SK-N-SH treated with all-trans-retinoic acid at 6 μM for 48 hours (cell line): ENCODE measurements around the gene APBB1.

Experiments
- ATAC-seq: fragments of 200-7000 bp; cut with Tn5 transposase; 3 replicates; pipeline ENCODE4 v1.9.1; 2020; ENCODE audit warnings: mild to moderate bottlenecking, moderate library complexity
- BACH2 ChIP-seq: fragments of 250-450 bp; sonication (Bioruptor Pico); IDR thresholded peaks from 2 replicates; pipeline ENCODE4 v1.9.0; 2021; ENCODE audit warnings: mild to moderate bottlenecking, borderline replicate concordance
- CREB5 ChIP-seq: fragments of 250-450 bp; sonication (Bioruptor Pico); IDR thresholded peaks from 2 replicates; pipeline ENCODE4 v1.5.1; 2020; ENCODE audit warnings: low read depth, mild to moderate bottlenecking, moderate library complexity
- ESRRG ChIP-seq: fragments of 250-450 bp; sonication (Bioruptor Pico); IDR thresholded peaks from 2 replicates; pipeline ENCODE4 v1.6.1; 2021; ENCODE audit warnings: mild to moderate bottlenecking
- GLIS3 ChIP-seq: fragments of 250-450 bp; sonication (Bioruptor Pico); IDR thresholded peaks from 2 replicates; pipeline ENCODE4 v1.5.0; 2020; ENCODE audit warnings: mild to moderate bottlenecking, moderate library complexity
- ISL1 ChIP-seq: fragments of 250-450 bp; sonication (Bioruptor Pico); IDR thresholded peaks from 2 replicates; pipeline ENCODE4 v2.1.2; 2022; ENCODE audit warnings: mild to moderate bottlenecking, moderate library complexity
- OSR1 ChIP-seq: fragments of 250-450 bp; sonication (Bioruptor Pico); IDR thresholded peaks from 2 replicates; pipeline ENCODE4 v1.8.0; 2022; ENCODE audit warnings: moderate library complexity, mild to moderate bottlenecking, inconsistent platforms
- PATZ1 ChIP-seq: fragments of 250-450 bp; sonication (Bioruptor Pico); IDR thresholded peaks from 2 replicates; pipeline ENCODE4 v1.8.0; 2020; ENCODE audit warnings: mild to moderate bottlenecking, moderate library complexity, borderline replicate concordance
- PPARA ChIP-seq: fragments of 250-450 bp; sonication (Bioruptor Pico); IDR thresholded peaks from 2 replicates; pipeline ENCODE4 v1.5.0; 2020; ENCODE audit warnings: mild to moderate bottlenecking, borderline replicate concordance
- RARB ChIP-seq: fragments of 250-450 bp; sonication (Bioruptor Pico); IDR thresholded peaks from 2 replicates; pipeline ENCODE4 v1.8.0; 2021; ENCODE audit warnings: mild to moderate bottlenecking, moderate library complexity
- SNAI2 ChIP-seq: fragments of 250-450 bp; sonication (Bioruptor Pico); IDR thresholded peaks from 2 replicates; pipeline ENCODE4 v1.5.0; 2020; ENCODE audit warnings: mild to moderate bottlenecking, moderate library complexity
- TCF4 ChIP-seq: fragments of 250-450 bp; sonication (Bioruptor Pico); IDR thresholded peaks from 2 replicates; pipeline ENCODE4 v1.8.0; 2021; ENCODE audit warnings: mild to moderate bottlenecking, moderate library complexity, borderline replicate concordance
- TOX ChIP-seq: fragments of 250-450 bp; sonication (Bioruptor Pico); IDR thresholded peaks from 2 replicates; pipeline ENCODE4 v1.8.0; 2021; ENCODE audit warnings: mild to moderate bottlenecking, moderate library complexity, borderline replicate concordance
- ZC3H10 ChIP-seq: fragments of 250-450 bp; sonication (Bioruptor Pico); IDR thresholded peaks from 2 replicates; pipeline ENCODE4 v1.5.1; 2021; ENCODE audit warnings: mild to moderate bottlenecking, moderate library complexity
- ZFP3 ChIP-seq: fragments of 250-450 bp; sonication (Bioruptor Pico); IDR thresholded peaks from 2 replicates; pipeline ENCODE4 v1.5.0; 2020; ENCODE audit warnings: mild to moderate bottlenecking, moderate library complexity
- ZNF565 ChIP-seq: fragments of 450-650 bp; formaldehyde crosslinking; conservative IDR thresholded peaks from 2 replicates; pipeline ENCODE4 v1.5.0; 2020; ENCODE audit warnings: low read depth, mild to moderate bottlenecking, moderate library complexity
- ZNF70 ChIP-seq: fragments of 450-650 bp; formaldehyde crosslinking; IDR thresholded peaks from 2 replicates; pipeline ENCODE4 v1.5.0; 2020; ENCODE audit warnings: mild to moderate bottlenecking, moderate library complexity
- ZNF8 ChIP-seq: fragments of 450-650 bp; formaldehyde crosslinking; IDR thresholded peaks from 2 replicates; pipeline ENCODE4 v1.5.0; 2020; ENCODE audit warnings: mild to moderate bottlenecking, moderate library complexity
- TF ChIP-seq, protein P1 (sequence below): fragments of 250-450 bp; sonication (Bioruptor Pico); IDR thresholded peaks from 2 replicates; pipeline ENCODE4 v1.8.0; 2021; ENCODE audit warnings: low read depth, mild to moderate bottlenecking, moderate library complexity, borderline replicate concordance
- TF ChIP-seq, protein P2 (sequence below): fragments of 250-450 bp; sonication (Bioruptor Pico); IDR thresholded peaks from 2 replicates; pipeline ENCODE4 v1.5.0; 2020; ENCODE audit warnings: mild to moderate bottlenecking, moderate library complexity
- TF ChIP-seq, protein P3 (sequence below): fragments of 250-450 bp; sonication (Bioruptor Pico); IDR thresholded peaks from 2 replicates; pipeline ENCODE4 v1.5.1; 2021; ENCODE audit warnings: mild to moderate bottlenecking, moderate library complexity

APBB1 gene

GRCh38 chr11:6388748-6389147, 30.1 kb downstream of the APBB1 start:
- no peak for ATAC-seq
- no peak for TF ChIP-seq ZC3H10 (CRISPR knock-in tag)
- TF ChIP-seq, protein P1, sequence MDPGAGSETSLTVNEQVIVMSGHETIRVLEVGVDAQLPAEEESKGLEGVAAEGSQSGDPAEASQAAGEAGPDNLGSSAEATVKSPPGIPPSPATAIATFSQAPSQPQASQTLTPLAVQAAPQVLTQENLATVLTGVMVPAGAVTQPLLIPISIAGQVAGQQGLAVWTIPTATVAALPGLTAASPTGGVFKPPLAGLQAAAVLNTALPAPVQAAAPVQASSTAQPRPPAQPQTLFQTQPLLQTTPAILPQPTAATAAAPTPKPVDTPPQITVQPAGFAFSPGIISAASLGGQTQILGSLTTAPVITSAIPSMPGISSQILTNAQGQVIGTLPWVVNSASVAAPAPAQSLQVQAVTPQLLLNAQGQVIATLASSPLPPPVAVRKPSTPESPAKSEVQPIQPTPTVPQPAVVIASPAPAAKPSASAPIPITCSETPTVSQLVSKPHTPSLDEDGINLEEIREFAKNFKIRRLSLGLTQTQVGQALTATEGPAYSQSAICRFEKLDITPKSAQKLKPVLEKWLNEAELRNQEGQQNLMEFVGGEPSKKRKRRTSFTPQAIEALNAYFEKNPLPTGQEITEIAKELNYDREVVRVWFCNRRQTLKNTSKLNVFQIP (CRISPR knock-in tag): no peak
- no peak for TF ChIP-seq ESRRG
- TF ChIP-seq BACH2 (CRISPR knock-in tag): no peak
- no peak for TF ChIP-seq CREB5 (CRISPR knock-in tag)
- TF ChIP-seq, protein P2, sequence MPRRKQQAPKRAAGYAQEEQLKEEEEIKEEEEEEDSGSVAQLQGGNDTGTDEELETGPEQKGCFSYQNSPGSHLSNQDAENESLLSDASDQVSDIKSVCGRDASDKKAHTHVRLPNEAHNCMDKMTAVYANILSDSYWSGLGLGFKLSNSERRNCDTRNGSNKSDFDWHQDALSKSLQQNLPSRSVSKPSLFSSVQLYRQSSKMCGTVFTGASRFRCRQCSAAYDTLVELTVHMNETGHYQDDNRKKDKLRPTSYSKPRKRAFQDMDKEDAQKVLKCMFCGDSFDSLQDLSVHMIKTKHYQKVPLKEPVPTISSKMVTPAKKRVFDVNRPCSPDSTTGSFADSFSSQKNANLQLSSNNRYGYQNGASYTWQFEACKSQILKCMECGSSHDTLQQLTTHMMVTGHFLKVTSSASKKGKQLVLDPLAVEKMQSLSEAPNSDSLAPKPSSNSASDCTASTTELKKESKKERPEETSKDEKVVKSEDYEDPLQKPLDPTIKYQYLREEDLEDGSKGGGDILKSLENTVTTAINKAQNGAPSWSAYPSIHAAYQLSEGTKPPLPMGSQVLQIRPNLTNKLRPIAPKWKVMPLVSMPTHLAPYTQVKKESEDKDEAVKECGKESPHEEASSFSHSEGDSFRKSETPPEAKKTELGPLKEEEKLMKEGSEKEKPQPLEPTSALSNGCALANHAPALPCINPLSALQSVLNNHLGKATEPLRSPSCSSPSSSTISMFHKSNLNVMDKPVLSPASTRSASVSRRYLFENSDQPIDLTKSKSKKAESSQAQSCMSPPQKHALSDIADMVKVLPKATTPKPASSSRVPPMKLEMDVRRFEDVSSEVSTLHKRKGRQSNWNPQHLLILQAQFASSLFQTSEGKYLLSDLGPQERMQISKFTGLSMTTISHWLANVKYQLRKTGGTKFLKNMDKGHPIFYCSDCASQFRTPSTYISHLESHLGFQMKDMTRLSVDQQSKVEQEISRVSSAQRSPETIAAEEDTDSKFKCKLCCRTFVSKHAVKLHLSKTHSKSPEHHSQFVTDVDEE (CRISPR knock-in tag): no peak
- no peak for TF ChIP-seq PPARA (CRISPR knock-in tag)
- TF ChIP-seq, all 23 proteins: peak for 0

DNA sequence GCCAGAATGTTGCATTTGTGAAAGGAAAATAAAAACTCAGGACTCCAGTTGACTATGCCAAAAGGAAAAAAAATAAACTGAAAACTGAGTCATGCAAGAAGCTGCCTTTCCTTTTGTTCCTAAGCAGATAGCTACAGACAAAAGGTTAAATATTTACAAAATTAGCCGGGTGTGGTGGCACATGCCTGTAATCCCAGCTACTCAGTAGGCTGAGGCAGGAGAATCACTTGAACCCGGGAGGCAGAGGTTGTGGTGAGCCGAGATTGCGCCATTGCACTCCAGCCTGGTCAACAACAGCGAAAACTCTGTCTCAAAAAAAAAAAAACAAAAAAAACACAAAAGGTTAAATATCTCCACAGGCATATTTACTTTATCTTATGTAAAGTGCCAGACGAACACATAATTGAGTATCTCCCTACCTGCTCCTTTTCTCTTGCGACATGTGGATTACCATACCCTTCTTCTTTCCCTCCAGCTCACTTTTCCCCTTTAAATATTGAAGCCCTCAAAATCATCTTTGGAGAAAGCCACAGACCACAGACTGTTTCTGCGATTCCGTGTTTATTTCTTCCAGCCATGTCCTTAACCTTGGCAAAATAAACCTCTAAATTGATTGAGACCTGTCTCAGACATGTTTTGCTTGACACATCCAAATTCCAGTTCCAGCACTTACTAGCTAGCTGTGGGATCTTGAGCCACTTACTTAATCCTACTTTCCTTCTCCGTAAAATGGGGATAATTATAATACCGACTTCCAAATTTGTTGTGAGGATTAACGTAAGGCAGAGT, 30.9 kb downstream of the APBB1 start:
- ATAC-seq: no peak
- TF ChIP-seq CREB5 (CRISPR knock-in tag): no peak
- no peak for TF ChIP-seq PPARA (CRISPR knock-in tag)
- TF ChIP-seq, protein P2 (CRISPR knock-in tag): no peak
- no peak for TF ChIP-seq ZNF565 (CRISPR knock-in tag)
- no peak for TF ChIP-seq ZC3H10 (CRISPR knock-in tag)
- TF ChIP-seq, protein P3, sequence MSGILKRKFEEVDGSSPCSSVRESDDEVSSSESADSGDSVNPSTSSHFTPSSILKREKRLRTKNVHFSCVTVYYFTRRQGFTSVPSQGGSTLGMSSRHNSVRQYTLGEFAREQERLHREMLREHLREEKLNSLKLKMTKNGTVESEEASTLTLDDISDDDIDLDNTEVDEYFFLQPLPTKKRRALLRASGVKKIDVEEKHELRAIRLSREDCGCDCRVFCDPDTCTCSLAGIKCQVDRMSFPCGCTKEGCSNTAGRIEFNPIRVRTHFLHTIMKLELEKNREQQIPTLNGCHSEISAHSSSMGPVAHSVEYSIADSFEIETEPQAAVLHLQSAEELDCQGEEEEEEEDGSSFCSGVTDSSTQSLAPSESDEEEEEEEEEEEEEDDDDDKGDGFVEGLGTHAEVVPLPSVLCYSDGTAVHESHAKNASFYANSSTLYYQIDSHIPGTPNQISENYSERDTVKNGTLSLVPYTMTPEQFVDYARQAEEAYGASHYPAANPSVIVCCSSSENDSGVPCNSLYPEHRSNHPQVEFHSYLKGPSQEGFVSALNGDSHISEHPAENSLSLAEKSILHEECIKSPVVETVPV (CRISPR knock-in tag): no peak
- no peak for TF ChIP-seq ESRRG
- TF ChIP-seq SNAI2: no peak
- no peak for TF ChIP-seq ISL1 (CRISPR knock-in tag)
- TF ChIP-seq, protein P1 (CRISPR knock-in tag): no peak
- TF ChIP-seq TOX: no peak
- TF ChIP-seq GLIS3: no peak
- no peak for TF ChIP-seq OSR1 (CRISPR knock-in tag)
- no peak for TF ChIP-seq TCF4 (CRISPR knock-in tag)
- TF ChIP-seq ZNF70 (CRISPR knock-in tag): no peak
- no peak for TF ChIP-seq BACH2 (CRISPR knock-in tag)
- no peak for TF ChIP-seq PATZ1 (CRISPR knock-in tag)
- no peak for TF ChIP-seq ZFP3 (CRISPR knock-in tag)
- no peak for TF ChIP-seq RARB (CRISPR knock-in tag)
- no peak for TF ChIP-seq ZNF8 (CRISPR knock-in tag)
